ENCODE data around the gene CHPF. TPM values are rescaled to one million over a fixed set of nuclear protein-coding genes. Genes with fewer than 3 reads are reported as not detected.

CHPF gene
- total RNA-seq, 6 experiments from 2014 or later: 116 to 190 (median 139) TPM

DNA sequence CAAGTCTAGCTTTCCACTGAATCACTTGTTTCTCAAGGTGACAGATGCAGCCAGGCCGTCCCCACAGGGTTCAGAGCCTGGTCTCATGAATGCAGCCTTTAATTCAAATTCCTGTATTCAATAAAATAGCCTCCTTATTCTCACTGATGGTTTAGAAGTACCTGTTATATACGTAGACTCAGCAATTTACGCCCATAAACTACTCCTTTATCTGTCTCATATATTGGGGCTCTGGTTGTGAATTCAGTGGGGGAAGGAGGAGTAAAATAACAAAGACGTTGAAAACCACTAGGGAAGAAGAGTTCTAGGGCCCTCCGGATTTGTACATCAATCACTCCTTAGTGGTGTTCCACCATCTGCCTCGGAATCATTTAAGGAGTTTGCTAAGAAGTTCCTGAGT lies 26.0 kb upstream of the CHPF start:
- TF ChIP-seq, protein P1, sequence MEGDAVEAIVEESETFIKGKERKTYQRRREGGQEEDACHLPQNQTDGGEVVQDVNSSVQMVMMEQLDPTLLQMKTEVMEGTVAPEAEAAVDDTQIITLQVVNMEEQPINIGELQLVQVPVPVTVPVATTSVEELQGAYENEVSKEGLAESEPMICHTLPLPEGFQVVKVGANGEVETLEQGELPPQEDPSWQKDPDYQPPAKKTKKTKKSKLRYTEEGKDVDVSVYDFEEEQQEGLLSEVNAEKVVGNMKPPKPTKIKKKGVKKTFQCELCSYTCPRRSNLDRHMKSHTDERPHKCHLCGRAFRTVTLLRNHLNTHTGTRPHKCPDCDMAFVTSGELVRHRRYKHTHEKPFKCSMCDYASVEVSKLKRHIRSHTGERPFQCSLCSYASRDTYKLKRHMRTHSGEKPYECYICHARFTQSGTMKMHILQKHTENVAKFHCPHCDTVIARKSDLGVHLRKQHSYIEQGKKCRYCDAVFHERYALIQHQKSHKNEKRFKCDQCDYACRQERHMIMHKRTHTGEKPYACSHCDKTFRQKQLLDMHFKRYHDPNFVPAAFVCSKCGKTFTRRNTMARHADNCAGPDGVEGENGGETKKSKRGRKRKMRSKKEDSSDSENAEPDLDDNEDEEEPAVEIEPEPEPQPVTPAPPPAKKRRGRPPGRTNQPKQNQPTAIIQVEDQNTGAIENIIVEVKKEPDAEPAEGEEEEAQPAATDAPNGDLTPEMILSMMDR (IDR thresholded peaks at IDR 0.05): no peak
- Mint-ChIP-seq H3K36me3 (ENCODE audit: low read depth) (peaks cover 19% of the 10 kb centered on the region), H3K4me1 (ENCODE audit: low read depth) (peaks cover 17% of the 10 kb centered on the region), H3K9me3 (no peaks in the 10 kb centered on the region), H3K4me3 (peak overlapping the region; percentile 76), H3K27me3 (ENCODE audit: insufficient read depth) (peaks cover 5% of the 10 kb centered on the region), H3K27ac (no peak overlapping the region)
- DNase-seq: no peak

GRCh38 chr2:219569041-219569440 lies 25.4 kb upstream of the CHPF start:
- no peak overlapping the region for H3K27ac Mint-ChIP-seq
- H3K36me3 Mint-ChIP-seq (ENCODE audit: low read depth): peaks cover 22% of the 10 kb centered on the region

GRCh38 chr2:219567791-219568361 lies 24.3 kb upstream of the CHPF start:
- Mint-ChIP-seq H3K36me3 (ENCODE audit: low read depth) (peaks cover 22% of the 10 kb centered on the region), H3K27me3 (ENCODE audit: insufficient read depth) (peaks cover 5% of the 10 kb centered on the region), H3K9me3 (no peaks in the 10 kb centered on the region), H3K27ac (no peak overlapping the region), H3K4me1 (ENCODE audit: low read depth) (peaks cover 17% of the 10 kb centered on the region), H3K4me3 (no peak overlapping the region)
- no peak for DNase-seq
- TF ChIP-seq, protein P1 (IDR thresholded peaks at IDR 0.05): no peak

More at GRCh38 chr2:219569041-219569440, 25.4 kb upstream of the CHPF start:
- TF ChIP-seq, protein P1 (IDR thresholded peaks at IDR 0.05): no peak
- DNase-seq: no peak
- peaks cover 5% of the 10 kb centered on the region for H3K27me3 Mint-ChIP-seq (ENCODE audit: insufficient read depth)
- no peaks in the 10 kb centered on the region for H3K9me3 Mint-ChIP-seq
- peaks cover 17% of the 10 kb centered on the region for H3K4me1 Mint-ChIP-seq (ENCODE audit: low read depth)
- no peak overlapping the region for H3K4me3 Mint-ChIP-seq

DNA sequence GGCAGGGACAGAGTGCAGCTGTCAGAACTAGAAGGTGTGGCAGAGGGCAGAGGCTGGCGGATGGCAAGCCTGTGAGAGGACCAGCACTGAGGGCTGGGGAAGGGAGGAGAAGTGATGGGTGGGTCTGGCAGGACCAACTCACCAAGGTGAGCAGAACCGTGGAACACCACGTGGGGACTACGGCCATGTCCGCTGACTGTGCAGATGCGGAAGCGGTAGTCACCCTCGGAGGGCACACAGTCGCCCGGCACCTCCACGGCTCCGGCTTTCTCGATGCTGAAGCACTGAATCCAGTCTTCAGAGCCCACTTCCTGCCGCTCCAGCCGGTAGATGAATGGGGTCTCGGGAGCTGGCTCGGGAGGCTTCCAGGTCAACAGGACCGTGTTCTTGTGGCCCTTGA lies 23.5 kb upstream of the CHPF start:
- no peaks in the 10 kb centered on the region for H3K9me3 Mint-ChIP-seq
- H3K4me1 Mint-ChIP-seq (ENCODE audit: low read depth): peaks cover 17% of the 10 kb centered on the region
- no peak overlapping the region for H3K4me3 Mint-ChIP-seq
- TF ChIP-seq, protein P1 (IDR thresholded peaks at IDR 0.05): no peak
- H3K36me3 Mint-ChIP-seq (ENCODE audit: low read depth): peaks cover 22% of the 10 kb centered on the region
- peaks cover 5% of the 10 kb centered on the region for H3K27me3 Mint-ChIP-seq (ENCODE audit: insufficient read depth)
- no peak overlapping the region for H3K27ac Mint-ChIP-seq
- DNase-seq: no peak

DNA sequence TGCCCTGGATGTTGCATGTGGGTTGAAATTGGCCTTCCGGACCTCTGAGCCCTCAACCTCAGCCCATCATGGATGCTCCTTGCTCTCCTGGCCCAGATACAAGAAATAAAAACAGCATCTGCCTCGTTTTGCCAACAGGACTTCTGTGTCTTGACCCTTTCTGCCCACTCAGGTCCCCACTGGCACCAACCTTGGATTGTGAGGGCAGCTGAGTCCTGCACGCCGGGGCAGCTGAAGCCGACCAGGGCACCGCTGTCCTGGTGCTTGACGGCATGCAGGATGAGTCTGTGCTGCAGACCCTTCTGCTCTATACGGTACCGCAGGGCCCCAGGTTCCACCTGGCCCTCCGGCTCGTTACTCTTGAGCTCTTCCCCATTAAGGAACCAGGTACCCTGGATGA lies 23.0 kb upstream of the CHPF start:
- H3K9me3 Mint-ChIP-seq: no peaks in the 10 kb centered on the region
- DNase-seq: no peak
- TF ChIP-seq, protein P1 (IDR thresholded peaks at IDR 0.05): no peak
- peaks cover 2% of the 10 kb centered on the region; the same call in 1 of the 2 replicates for H3K27me3 Mint-ChIP-seq (ENCODE audit: insufficient read depth)
- H3K36me3 Mint-ChIP-seq (ENCODE audit: low read depth): peaks cover 22% of the 10 kb centered on the region
- H3K4me3 Mint-ChIP-seq: no peak overlapping the region
- H3K4me1 Mint-ChIP-seq (ENCODE audit: low read depth): peaks cover 12% of the 10 kb centered on the region
- no peak overlapping the region; the same call in 1 of the 2 replicates for H3K27ac Mint-ChIP-seq

All from HFFc6 (cell line).